Mesenteric fat pad (tissue), 1 donor: ENCODE measurements around the gene WDR7. TPM values are rescaled to one million over a fixed set of nuclear protein-coding genes. Genes with fewer than 3 reads are reported as not detected.

Experiments used
- DNase-seq: peaks from one replicate; pipeline ENCODE4 v3.0.0-alpha.2; 2020; ENCODE audit warnings: low spot score
- total RNA-seq: library from RNA; stranded (reverse); fragmentation: NEBNext Ultra II Directional; extraction: Animal tissue kit (Norgen Biotek cat#: 25700); gene quantifications from one replicate; pipeline ENCODE4 v1.2.1, GENCODE V29; 2021
- donor health status: DM: yes; HTN: yes; CAD: no.

The WDR7 gene
- total RNA-seq, 1 donor from 2014 or later, result 33.1 TPM

DNA sequence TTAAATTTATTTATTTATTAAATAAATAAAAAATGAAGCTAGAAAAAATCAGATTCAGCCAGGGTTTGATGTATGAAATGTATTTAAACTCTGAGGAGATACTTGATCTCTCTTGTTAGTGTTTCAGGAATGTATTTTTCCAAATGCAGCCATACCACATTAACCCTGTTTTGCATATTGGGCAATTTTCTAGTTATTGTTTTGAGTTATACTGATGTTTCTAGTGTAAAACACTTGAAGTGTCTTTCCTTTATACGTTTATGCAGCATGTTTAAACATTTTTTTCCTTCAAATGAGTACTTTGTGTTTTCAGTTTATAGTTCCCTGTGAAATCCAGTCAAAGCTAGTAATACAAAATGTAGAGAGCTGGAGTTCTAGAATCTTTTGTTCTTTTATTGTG lies 69.9 kb downstream of the WDR7 start:
- DNase-seq, result no peak

DNA sequence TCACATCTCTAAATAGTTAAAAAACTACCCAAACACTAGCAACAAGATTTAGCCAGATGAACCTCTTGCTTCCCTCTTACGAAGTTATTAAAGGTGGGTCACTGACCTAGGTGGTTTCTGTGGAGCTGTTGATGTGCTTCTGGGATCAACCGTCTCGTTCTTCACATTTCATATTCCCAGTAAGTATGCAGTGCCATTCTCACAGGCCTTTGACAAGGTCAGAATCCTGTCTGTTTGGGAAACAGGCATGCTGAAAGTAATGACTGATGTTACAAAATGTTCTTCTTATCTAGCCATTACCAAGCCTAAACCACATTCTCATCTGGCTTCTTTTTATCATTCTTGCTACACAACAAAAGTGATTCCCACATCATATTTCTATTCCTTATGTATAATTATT lies 70.3 kb downstream of the WDR7 start:
- DNase-seq, result no peak

DNA sequence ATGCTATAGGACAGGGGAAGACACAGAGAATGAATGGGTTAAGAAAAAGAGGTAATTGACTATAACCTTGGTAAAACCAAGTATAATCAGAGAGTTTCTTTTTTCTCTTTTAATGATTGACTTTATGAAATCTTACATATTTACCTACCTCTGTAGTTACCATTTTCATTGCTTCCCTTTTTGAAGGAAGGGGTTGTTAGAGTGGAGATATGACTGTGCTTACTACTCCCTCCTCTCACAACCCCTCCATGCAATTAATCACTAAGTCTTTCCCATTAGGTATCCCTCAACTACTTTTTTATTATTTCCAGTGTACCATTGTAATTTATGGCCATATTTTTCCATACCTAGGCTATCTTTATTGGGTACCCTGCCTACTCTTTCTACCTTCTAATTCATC lies 71.4 kb downstream of the WDR7 start:
- DNase-seq, result no peak

DNA sequence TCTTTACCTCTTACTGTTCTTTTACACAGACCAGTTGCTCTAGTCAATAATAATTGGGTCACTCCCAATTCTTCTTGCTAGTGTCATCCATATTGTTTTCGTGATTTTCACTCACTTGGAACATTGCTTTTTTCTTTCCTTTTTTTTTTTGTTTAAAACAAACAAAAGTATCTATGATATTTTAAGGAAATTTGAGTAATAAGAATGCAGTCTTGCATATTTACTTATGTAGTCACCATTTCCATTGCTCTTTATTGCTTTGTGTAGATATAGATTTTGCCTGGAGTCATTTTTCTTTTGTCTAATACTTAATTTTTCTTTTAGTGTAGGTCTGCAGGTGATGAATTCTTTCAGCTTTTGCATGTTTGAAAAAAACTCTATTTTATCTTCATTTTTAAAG lies 71.9 kb downstream of the WDR7 start:
- DNase-seq, result no peak

DNA sequence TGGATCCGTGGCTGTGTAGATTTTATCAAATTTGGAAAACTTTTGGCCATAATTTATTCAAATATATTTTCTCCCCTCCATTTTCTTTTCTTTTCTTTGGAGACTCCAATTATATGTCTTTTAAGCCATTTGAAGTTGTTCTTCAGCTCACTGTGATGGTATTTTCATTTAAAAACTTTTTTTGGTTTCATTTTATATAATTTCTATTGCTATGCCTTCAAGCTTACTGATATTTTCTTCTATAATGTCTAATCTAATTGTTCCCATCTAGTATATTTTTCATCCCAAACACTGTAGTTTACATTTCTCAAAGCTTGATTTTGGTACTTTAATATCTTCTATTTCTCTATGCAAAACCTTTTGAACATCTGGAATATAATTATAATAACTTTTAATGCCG lies 72.5 kb downstream of the WDR7 start:
- no peak for DNase-seq

DNA sequence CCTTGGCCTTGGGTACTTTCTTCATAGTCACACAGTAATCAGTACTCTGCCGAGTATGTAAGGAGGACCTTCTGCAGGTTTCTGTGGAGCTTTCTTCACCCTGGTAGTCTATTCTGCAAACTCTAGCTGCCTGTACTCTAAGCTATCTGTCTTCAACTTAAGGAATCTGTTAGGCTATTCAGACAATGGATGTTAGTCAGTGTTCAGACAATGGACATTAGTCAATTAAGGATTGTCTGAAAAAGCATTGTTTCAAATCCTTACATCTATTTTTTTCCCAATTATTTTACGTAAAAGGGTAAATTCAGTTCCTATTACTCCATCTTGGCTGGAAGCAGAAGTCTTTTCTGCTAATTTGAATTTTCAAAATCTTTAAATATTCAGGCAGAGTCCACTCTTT lies 75.7 kb downstream of the WDR7 start:
- DNase-seq, result no peak

DNA sequence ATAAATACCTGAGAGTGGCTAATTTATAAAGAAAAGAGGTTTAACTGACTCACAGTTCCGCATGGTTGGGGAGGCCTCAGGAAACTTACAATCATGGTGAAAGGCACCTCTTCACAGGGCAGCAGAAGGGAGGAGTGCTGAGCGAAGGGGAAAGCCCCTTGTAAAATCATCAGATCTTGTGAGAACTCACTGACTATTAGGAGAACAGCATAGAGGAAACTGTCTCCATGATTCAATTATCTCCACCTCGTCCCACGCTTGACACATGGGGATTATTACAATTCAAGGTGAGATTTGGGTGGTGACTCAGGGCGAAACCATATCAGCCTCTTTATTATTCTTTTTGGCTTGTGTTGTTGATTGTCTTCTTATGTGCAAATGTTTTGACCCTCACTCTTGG lies 76.2 kb downstream of the WDR7 start:
- DNase-seq, result no peak

DNA sequence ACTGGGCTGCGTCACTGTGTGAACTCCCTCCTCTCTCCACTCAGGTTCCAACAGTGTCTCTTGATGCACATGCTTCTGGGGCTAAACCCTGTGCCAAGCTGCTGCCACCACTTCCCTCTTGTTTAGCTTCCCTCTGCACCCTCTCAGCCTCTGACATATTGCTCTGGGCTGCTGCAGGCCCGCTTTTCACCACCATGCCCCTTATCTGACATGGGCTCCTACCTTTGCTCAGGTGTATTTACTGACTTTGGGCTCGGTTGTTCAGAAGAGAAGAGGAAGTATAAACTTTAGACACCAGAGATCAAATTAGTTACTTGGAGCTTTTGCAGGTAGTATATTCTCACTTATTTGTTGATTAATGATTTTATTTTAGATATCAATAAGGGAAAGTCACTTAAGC lies 77.6 kb downstream of the WDR7 start:
- no peak for DNase-seq

DNA sequence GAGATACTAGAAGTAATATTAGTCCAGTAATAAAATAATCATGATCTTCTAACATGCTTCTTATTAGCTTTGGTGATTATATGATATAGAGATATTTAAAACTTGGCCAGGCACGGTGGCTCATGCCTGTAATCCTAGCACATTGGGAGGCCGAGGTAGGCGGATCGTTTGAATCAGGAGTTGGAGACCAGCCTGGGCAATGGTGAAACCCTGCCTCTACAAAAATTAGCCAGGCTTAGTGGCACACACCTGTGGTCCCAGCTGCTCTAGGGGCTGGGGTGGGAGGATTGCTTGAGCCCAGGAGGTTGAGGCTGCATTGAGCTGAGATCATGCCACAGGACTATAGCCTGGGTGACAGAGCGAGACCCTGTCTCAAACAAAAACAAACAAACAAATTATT lies 87.0 kb downstream of the WDR7 start:
- no peak for DNase-seq

DNA sequence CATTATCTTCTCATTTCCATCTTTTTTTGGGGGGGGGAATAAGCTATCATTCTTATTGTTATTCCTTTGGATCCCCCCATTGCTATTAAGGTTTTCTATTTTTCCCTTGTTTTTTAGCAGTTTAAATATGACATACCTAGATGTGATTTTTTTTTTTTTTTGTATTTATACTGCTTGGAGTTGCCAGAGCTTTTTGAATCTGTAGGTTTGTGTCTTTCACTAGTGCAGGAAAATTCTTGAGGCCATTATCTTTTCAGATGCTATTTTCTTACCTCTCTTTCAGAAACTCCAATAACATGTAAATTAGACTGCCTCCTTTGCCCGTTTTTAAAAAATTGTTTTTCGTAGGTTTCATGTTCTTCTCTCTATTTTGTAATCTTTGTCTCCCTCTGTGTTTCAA lies 88.6 kb downstream of the WDR7 start:
- no peak for DNase-seq

DNA sequence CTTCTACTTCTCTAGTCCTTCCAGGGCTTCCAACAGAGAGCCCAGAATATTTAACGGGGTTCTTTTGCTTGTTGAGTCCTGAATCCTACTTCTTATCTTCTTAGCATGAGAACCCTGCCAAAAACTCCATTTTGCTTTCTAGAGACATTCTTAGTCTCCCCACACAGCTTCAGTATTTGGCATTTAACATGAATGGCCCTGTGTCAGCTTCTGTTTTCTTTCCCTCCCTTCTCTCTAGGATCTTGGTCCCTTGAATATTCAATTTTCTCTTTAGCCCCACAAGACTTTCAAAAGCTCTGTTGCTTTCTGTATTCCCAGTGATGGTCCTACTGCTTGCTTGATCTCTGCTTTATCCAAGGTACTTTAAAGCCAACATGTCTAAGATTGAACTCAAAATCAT lies 89.5 kb downstream of the WDR7 start:
- DNase-seq, result no peak

DNA sequence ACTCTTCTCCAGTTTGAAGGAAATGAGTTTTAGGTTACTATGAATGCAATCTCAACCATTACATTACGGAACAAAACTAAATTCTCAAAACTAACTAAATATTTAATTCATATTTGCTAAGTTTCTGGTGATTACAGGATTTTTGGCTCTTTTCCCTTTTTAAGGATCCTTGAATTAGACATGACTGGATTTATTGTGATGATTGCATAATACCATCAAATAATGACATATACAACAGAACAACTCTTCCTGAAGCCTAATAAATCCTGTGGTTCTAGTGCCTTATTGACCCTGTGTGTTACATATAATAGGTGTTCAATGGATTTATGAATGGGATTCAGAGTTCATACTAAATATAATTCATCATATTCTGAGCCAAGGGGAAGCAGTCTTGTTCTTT lies 90.5 kb downstream of the WDR7 start:
- no peak for DNase-seq

DNA sequence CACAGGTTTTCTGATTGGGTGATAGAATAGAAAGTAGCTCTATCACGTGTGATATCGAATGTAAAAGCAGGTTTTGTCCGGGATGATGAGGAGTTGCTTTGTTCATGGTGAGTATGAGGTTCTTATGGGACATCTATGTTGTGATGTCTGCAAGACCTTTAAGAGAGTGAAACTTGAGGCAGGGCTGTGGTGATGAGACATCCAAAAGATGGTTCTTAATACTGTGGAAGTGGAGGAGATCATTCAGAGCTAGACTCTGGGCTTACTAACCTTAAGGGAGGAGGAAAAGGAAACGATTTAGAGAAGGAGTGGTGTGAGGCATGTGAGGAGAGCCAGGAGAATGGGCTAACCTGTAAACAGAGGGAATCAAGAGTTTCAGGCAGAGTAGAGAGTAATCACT lies 92.0 kb downstream of the WDR7 start:
- no peak for DNase-seq

DNA sequence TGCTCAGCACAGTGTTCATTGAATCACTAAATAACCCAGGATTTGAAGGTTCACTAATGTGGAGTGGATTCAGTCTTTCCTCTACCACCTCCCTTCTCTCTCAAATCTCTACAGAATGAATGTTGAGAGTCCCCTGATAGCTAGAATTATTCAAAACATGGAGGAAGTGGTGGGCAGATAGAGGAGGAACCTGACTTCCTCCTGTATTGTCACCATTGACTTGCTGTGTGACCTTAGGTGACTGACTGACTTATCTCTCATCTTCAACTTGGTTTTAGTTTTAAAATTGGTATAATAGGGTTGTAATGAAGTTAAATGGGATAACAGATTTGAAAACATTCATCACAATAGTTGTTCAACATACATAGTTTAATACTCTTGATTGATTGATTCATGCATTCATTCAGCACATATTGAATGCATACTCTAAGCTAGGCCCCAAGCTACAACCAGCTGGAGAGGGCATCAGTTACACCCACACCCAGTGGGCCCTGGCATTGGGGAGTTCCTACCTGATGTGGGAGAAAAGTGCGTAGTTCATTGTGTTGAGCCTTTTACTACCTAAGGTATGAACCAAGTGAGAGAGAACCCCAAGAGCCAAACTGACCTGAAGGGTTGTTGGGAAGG lies 96.0 kb downstream of the WDR7 start:
- DNase-seq, result no peak

DNA sequence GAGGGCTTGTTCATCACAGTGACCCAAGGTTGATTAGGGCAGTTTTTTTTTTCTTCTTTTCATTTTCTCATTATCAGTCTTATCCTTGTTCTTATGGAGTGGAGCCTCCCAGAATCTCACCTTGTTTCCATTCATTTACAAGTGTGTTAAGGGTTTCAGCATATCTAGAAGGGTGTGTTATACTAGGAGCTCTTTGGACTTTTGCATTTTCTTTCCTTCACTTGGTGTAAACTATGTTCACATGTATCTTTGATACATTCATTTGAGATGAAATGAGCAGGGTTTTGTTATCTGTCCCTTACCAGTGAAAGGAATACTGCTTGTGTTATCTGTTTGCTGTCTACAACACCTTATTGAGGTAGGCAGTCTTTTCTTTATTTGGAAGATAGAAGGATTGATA lies 96.7 kb downstream of the WDR7 start:
- no peak for DNase-seq

DNA sequence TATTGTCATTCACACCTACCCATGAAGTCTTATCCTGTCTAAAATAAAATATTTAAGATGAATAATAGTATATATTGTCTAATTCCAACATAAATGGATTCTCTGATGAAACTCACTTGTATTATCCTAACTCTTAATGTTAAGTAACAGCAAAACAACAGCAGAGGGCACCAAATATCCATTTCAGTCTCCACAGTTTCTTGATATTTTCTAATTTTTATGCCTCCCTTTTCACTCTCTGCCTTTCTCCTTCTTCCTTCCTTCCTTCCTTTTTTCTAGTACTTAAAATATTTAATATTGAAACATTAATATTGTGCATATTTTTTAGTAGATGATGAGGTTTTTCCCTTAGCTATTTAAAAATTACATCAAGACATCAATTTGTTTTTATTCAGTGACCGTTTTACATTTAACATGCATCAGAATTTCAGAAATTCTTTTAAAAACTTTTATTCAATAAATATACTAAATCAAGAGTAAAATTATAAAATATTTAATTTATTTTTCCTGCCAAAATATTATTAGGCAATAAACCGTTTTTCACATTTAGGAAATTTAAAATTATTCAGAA lies 97.6 kb downstream of the WDR7 start:
- no peak for DNase-seq

DNA sequence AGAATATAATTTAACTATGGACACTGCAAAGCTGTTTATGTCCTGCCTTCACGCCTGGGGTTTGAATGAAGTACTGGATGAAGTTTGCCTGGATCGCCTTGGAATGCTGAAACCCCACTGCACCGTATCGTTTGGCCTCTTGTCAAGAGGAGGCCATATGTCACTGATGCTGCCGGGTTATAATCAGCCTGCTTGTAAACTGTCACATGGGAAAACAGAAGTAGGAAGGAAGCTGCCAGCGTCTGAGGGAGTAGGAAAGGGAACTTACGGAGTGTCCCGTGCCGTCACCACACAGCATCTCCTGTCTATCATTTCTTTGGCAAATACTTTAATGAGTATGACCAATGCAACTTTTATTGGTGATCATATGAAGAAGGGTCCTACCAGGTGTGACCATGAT lies 105.8 kb downstream of the WDR7 start:
- no peak for DNase-seq

DNA sequence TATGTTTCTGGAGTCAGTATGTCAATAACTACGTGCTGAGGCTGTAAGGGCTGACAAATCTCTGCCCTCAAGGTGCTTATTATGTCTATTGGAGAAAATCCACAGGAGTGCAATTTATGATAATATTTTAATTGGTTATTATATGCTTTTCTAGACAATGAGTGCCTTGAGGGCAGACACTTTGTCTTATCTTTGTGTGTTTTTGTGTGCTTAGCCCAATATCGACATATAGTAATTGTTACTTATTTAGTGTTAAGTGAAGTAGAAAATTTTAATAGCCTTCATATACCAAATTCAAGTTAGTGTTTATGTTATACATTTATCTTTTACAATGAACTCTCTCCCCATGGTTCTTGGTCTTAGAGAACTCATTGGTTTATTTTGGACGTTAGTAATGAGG lies 118.9 kb downstream of the WDR7 start:
- no peak for DNase-seq

DNA sequence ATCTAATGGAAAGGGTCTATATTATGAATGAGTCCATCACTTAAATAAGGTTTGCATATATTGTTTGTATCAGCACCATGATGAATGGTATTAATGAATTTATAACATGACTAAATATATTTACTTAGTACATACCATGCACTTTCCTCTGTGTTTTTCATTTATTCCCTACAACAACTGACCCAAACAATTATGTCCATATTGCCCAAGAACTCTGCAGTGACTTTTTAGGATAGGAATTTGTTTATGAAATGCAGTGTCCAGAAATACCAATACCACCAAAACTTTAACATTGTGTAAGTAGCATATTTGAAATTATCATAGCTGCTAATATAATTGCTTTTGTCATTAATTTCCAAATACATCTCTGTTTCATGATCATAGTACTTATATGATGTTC lies 119.7 kb downstream of the WDR7 start:
- no peak for DNase-seq

DNA sequence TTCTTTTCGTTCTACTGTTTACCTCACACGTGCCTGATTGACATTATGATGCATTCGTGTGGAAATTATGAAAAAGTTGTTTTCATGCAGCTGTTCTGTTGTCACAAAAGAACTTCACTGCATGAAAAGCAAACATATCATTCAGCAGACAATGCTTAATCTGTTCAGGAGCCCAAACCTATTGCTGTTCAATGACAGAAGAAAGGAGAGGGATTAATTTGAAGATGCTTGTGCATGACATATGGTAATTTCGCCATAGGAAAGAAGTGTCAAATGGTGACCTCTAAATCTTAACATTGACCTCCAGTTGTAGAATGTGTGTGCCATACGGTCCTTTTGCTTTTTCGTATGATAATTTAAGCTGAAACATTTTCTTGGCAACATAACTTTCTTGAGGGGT lies 124.5 kb downstream of the WDR7 start:
- no peak for DNase-seq

DNA sequence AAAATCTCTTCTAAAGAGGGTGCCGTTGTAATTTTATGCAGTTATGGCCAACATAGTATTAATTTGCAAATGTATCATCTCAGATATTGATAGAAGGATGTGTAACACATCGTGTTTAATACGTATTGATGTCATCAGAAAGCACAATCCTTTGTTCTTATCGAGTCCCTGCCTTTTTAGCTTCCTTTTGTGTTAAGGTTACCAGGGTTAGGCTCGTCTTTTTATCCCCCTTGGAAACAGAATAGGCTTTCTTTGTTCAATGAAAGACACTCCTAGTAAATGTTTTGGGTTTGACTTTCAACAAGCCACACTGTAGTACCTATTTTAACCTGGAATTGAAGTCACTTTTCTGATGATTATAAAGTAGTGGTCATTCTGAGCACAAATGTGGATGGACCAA lies 136.2 kb downstream of the WDR7 start:
- no peak for DNase-seq

DNA sequence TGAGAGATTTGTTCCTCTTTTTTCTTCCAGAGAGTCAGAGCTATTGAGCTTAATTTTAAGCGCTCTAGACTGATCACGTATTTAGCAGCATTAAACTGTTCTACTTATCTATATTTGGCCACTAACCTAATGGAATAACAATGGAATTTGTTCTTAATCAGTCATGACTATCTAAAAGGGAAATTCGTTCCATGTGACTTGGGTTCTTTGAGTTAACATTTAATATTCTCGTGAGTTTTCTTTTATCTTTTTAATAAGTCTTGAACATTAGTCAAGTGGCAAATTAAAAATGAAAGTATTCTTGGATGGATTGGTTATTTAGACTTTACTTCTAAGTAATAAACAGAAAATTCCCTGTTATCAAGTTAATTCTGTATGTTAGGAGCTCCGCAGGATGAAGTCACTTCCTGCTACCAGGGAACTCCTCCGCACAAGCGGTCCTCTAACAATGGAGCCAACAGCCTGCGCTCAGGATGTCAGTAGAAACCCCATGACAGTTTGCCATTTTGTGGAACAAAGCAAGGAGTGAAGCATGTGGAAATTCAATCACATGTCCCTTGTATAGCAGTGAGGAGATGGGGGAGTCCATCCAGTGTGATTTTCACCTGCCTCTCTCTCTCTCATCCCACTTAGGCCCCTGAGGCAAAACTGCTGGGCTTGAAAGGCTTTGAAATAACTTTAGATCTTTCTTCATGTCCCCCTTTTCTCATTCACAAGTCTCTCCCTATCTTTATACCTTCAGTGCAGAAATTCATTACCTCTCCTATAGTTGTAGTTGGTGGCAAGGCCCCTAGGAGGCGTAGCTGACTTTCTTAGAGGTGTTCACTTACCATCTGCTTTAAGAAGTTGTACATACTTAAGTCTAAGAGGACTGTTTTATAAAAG lies 138.1 kb downstream of the WDR7 start:
- DNase-seq, result no peak

DNA sequence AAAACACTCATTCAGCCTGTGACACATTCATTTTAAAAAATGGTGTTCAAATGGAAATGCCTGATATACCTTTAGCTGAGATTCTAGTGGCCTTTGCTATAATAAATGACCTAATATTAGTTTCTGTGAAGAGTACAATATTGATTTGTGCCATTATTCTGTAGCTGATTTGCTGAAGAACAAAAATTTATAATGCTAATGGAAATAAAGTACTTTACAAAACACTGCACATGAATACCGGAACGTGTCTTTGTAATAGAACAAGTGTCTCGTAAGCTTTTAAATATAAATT lies 138.7 kb downstream of the WDR7 start:
- DNase-seq, result no peak
